ENCODE measurements around the gene IL1RN.

DNA sequence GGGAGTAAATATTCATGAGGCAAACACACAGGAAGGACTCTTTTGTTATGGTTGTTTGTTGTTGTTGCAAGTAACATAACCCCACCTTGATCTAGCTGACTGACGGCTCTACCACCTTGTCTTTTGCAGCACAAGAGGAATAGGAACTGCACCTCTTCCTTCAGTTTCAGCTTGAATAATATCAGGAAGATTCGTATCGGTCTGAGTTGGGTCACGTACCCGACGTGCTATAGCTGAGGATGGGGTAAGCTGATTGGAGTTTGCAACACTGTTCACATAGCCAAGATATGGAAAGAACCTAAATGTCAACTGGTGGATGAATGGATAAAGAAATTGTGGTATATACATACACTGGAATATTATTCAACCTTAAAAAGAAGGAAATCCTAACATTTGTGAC lies 14.5 kb upstream of the IL1RN start:
- TF ChIP-seq, protein P1, sequence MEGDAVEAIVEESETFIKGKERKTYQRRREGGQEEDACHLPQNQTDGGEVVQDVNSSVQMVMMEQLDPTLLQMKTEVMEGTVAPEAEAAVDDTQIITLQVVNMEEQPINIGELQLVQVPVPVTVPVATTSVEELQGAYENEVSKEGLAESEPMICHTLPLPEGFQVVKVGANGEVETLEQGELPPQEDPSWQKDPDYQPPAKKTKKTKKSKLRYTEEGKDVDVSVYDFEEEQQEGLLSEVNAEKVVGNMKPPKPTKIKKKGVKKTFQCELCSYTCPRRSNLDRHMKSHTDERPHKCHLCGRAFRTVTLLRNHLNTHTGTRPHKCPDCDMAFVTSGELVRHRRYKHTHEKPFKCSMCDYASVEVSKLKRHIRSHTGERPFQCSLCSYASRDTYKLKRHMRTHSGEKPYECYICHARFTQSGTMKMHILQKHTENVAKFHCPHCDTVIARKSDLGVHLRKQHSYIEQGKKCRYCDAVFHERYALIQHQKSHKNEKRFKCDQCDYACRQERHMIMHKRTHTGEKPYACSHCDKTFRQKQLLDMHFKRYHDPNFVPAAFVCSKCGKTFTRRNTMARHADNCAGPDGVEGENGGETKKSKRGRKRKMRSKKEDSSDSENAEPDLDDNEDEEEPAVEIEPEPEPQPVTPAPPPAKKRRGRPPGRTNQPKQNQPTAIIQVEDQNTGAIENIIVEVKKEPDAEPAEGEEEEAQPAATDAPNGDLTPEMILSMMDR (IDR thresholded peaks at IDR 0.05) = no peak
- TF ChIP-seq EZH2 (IDR thresholded peaks at IDR 0.05) = no peak

Measured in neural progenitor cell (in vitro differentiated cells).